Kidney (tissue), 14 donors: ENCODE measurements around the gene ARHGEF40. TPM values are rescaled to one million over a fixed set of nuclear protein-coding genes. Genes with fewer than 3 reads are reported as not detected.

Source experiments
- DNase-seq, 5 donors: peaks; one replicate each; pipeline ENCODE4 v3.0.0-alpha.2; 2013 to 2020
- FAIRE-seq: peaks from 2 replicates; lab custom pipeline; 2012; peaks lifted over from hg19 to GRCh38; lab: Jason Lieb, UNC
- H3K27ac ChIP-seq, 2 donors: one replicate each; pipeline ENCODE4 v1.7.0; 2013; ENCODE audit warnings: low read depth in 2 of 2, low read length in 2 of 2, inconsistent platforms in 1 of 2
- H3K27me3 ChIP-seq: one replicate; pipeline ENCODE4 v1.7.1; 2013; ENCODE audit warnings: low read length, inconsistent platforms; ENCODE audit not compliant: control insufficient read depth, insufficient read depth
- H3K36me3 ChIP-seq, 3 donors: one replicate each; pipeline versions ENCODE4 v1.7.0 to v1.7.1; 2013; ENCODE audit warnings: low read length in 3 of 3, control low read depth in 1 of 3, inconsistent platforms in 1 of 3; ENCODE audit not compliant: insufficient read depth in 3 of 3, control insufficient read depth in 2 of 3
- H3K4me1 ChIP-seq, 3 donors: one replicate each; pipeline versions ENCODE4 v1.7.0 to v1.7.1; 2013; ENCODE audit warnings: low read length in 3 of 3, inconsistent platforms in 1 of 3, low read depth in 1 of 3; ENCODE audit not compliant: control insufficient read depth in 2 of 3, insufficient read depth in 2 of 3
- H3K4me3 ChIP-seq, 3 donors: one replicate each; pipeline versions ENCODE4 v1.7.0 to v1.8.1; 2013; ENCODE audit warnings: low read length in 3 of 3, control low read depth in 1 of 3, inconsistent platforms in 1 of 3
- H3K9ac ChIP-seq, 3 donors: one replicate each; pipeline versions ENCODE4 v1.7.0 to v1.7.1; 2013; ENCODE audit warnings: low read length in 3 of 3, control low read depth in 1 of 3, inconsistent platforms in 1 of 3
- H3K9me3 ChIP-seq, 3 donors: one replicate each; pipeline versions ENCODE4 v1.7.0 to v1.7.1; 2013; ENCODE audit warnings: low read length in 3 of 3, control low read depth in 1 of 3, inconsistent platforms in 1 of 3; ENCODE audit not compliant: control insufficient read depth in 2 of 3, insufficient read depth in 1 of 3
- intact Hi-C: fragments of 100-400 bp; cut with DNase I; formaldehyde crosslinking; loops from one replicate; pipeline ENCODE4 v1.11.1; 2022
- polyA plus RNA-seq: library from polyadenylated mRNA; stranded (reverse); fragments of 350-450 nt; fragmentation: Illumina TruSeq; extraction: RNeasy Lipid Tissue Mini Kit (QIAGEN cat#74804); gene quantifications from one replicate; pipeline ENCODE4 v1.2.3, GENCODE V29; 2014; ENCODE audit warnings: low read depth, low replicate concordance; ENCODE audit not compliant: insufficient read depth
- total RNA-seq: library from RNA; stranded (reverse); fragmentation: NEBNext Ultra II Directional; extraction: Animal tissue kit (Norgen Biotek cat#: 25700); gene quantifications from one replicate; pipeline ENCODE4 v1.2.1, GENCODE V29; 2021
- TF ChIP-seq, protein P1 (sequence below): IDR thresholded peaks from 3 replicates; pipeline ENCODE4 v1.5.1; 2012; ENCODE audit warnings: mild to moderate bottlenecking, moderate library complexity, borderline replicate concordance; ENCODE audit not compliant: insufficient read depth; ENCODE audit errors: extremely low read depth
- donor health status: control.
- donor health status: control.
- donor health status: control.
- donor health status: control.
- donor health status: control.
- donor health status: DM: yes; HTN: yes; CAD: no.
- donor health status: Normal renal cell carcinoma (clear cell type).

The ARHGEF40 gene
- total and polyA plus RNA-seq, 2 donors from 2014 or later = 15.9 to 25.6 TPM

- no peak for FAIRE-seq
These were observed 20.8 kb upstream of the ARHGEF40 start for GRCh38 chr14:21049271-21049673.

GRCh38 chr14:21050597-21050996 is 19.5 kb upstream of the ARHGEF40 start:
- Histone ChIP-seq H3K36me3 (no peaks in the 10 kb centered on the region), H3K27ac (no peak overlapping the region), H3K27me3 (no peaks in the 10 kb centered on the region), H3K9ac (no peak overlapping the region), H3K4me1 (peaks cover 0 to 17% (median 3%) of the 10 kb centered on the region in 3 donors), H3K4me3 (no peak overlapping the region), H3K9me3 (no peaks in the 10 kb centered on the region)
- no peak for FAIRE-seq
- TF ChIP-seq, protein P1, sequence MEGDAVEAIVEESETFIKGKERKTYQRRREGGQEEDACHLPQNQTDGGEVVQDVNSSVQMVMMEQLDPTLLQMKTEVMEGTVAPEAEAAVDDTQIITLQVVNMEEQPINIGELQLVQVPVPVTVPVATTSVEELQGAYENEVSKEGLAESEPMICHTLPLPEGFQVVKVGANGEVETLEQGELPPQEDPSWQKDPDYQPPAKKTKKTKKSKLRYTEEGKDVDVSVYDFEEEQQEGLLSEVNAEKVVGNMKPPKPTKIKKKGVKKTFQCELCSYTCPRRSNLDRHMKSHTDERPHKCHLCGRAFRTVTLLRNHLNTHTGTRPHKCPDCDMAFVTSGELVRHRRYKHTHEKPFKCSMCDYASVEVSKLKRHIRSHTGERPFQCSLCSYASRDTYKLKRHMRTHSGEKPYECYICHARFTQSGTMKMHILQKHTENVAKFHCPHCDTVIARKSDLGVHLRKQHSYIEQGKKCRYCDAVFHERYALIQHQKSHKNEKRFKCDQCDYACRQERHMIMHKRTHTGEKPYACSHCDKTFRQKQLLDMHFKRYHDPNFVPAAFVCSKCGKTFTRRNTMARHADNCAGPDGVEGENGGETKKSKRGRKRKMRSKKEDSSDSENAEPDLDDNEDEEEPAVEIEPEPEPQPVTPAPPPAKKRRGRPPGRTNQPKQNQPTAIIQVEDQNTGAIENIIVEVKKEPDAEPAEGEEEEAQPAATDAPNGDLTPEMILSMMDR = no peak
- intact Hi-C loops = no loop called here
- DNase-seq = no peak

More at GRCh38 chr14:21049271-21049673, 20.8 kb upstream of the ARHGEF40 start:
- no peaks in the 10 kb centered on the region for H3K36me3 ChIP-seq
- no peak overlapping the region for H3K4me3 ChIP-seq
- TF ChIP-seq, protein P1 = no peak
- H3K9me3 ChIP-seq = no peaks in the 10 kb centered on the region
- no peak overlapping the region for H3K27ac ChIP-seq
- DNase-seq = no peak
- intact Hi-C loops = no loop called here
- H3K27me3 ChIP-seq = no peaks in the 10 kb centered on the region
- no peak overlapping the region for H3K9ac ChIP-seq
- H3K4me1 ChIP-seq = peaks cover 0 to 11% (median 3%) of the 10 kb centered on the region in 3 donors

DNA sequence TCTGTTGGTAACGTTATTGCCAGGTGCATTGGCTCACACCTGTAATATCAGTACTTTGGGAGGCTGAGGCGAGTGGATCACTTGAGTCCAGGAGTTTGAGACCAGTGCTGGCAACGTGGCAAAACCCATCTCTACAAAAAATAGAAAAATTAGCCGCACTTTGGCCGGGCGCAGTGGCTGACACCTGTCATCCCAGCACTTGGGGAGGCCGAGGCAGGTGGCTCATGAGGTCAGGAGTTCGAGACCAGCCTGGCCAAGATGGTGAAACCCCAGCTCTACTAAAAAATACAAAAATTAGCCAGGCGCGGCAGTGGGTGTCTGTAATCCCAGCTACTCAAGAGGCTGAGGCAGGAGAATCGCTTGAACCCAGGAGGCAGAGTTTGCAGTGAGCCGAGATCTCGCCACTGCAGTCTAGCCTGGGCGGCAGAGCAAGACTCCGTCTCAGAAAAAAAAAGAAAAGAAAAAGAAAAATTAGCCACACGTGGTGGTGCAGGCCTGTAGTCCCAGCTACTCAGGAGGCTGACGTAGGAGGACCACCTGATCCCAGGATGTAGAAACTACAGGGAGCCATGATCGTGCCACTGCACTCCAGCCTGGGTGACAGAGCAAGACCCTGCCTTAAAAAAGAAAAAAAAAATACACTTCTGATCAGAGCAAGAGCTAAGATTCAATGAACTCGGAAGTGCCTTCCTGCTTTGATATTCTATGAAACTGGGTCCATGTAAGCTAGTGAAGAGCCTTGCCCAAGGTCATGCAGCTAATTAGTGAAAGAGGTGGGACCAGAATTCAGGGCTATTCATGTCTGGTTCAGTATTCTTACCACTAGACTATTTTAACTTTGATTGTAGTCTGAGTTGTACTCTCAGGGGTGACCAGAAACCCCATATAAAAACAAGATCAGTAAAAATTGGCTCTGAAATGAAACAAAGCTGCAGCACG is 16.7 kb upstream of the ARHGEF40 start:
- Histone ChIP-seq H3K4me1 (peaks cover 0 to 21% (median 5%) of the 10 kb centered on the region in 3 donors), H3K9me3 (no peaks in the 10 kb centered on the region), H3K9ac (no peak overlapping the region), H3K27ac (no peak overlapping the region), H3K36me3 (no peaks in the 10 kb centered on the region), H3K4me3 (no peak overlapping the region), H3K27me3 (no peaks in the 10 kb centered on the region)
- DNase-seq (no peak), FAIRE-seq (no peak)
- intact Hi-C loops = no loop called here
- TF ChIP-seq, protein P1 = no peak
